Caki2 (cell line): ENCODE measurements around the gene TMEM225. TPM values are rescaled to one million over a fixed set of nuclear protein-coding genes. Genes with fewer than 3 reads are reported as not detected.
"Not testable (repeated sequence)": the region's sequence is repeated elsewhere in the genome, so short reads cannot be mapped to it uniquely, and the experiment has no call there.

Experiments used
- DNase-seq: peaks from one replicate; pipeline ENCODE4 v3.0.0-alpha.2; 2015; ENCODE audit warnings: low read depth
- in situ Hi-C: cut with HindIII; loops from 2 replicates; pipeline ENCODE4 v1.10.0; 2016; ENCODE audit warnings: low sequenced_read_pairs, low pct_unique_long_range_greater_than_20kb, mixed read lengths
- total RNA-seq: library from RNA; depleted of rRNA; stranded (reverse); fragments of >200 nt; shearing (Covaris generic); gene quantifications from 2 replicates; pipeline ENCODE4 v1.2.3, GENCODE V29; 2014; ENCODE audit warnings: low replicate concordance; rRNA removed

TMEM225 gene
- total RNA-seq: not detected in 2 replicates

GRCh38 chr11:123885570-123885969, at the start of gene TMEM225:
TMEM225 (minus strand) TSS chr11:123885670; CDS start chr11:123885425, 245 bp downstream.
- no peak for DNase-seq
- in situ Hi-C loops: no loop called here

GRCh38 chr11:123924027-123924426, 38.6 kb upstream of the TMEM225 start:
- no peak for DNase-seq
- in situ Hi-C loops: no loop called here

GRCh38 chr11:123920943-123921342, 35.5 kb upstream of the TMEM225 start:
- in situ Hi-C loops: no loop called here
- no peak for DNase-seq

- in situ Hi-C loops: no loop called here
- no peak for DNase-seq
Observed at GRCh38 chr11:123905826-123906225, 20.4 kb upstream of the TMEM225 start.

GRCh38 chr11:123904932-123905331, 19.5 kb upstream of the TMEM225 start:
- in situ Hi-C loops: no loop called here
- DNase-seq: no peak

GRCh38 chr11:123903932-123904331, 18.5 kb upstream of the TMEM225 start:
- in situ Hi-C loops: no loop called here
- no peak for DNase-seq

GRCh38 chr11:123901867-123902266, 16.4 kb upstream of the TMEM225 start, which contains the start of gene OR8D4:
OR8D4 (plus strand) TSS chr11:123902167; CDS start chr11:123906432, 4,265 bp downstream.
- no peak for DNase-seq
- in situ Hi-C loops: no loop called here

GRCh38 chr11:123899792-123900191, 14.3 kb upstream of the TMEM225 start:
- DNase-seq: no peak
- in situ Hi-C loops: no loop called here

- no peak for DNase-seq
- in situ Hi-C loops: no loop called here
Observed at GRCh38 chr11:123892031-123892430, 6.6 kb upstream of the TMEM225 start.

GRCh38 chr11:123880912-123881311, 4.6 kb downstream of the TMEM225 start:
- DNase-seq: no peak
- in situ Hi-C loops: no loop called here

- DNase-seq, in situ Hi-C loops: not testable (repeated sequence)
Observed at GRCh38 chr11:123867795-123868194, 17.7 kb downstream of the TMEM225 start.

GRCh38 chr11:123865293-123865692, 20.2 kb downstream of the TMEM225 start:
- DNase-seq, in situ Hi-C loops: not testable (repeated sequence)

GRCh38 chr11:123859731-123860130, 25.7 kb downstream of the TMEM225 start:
- in situ Hi-C loops: no loop called here
- no peak for DNase-seq

- DNase-seq: no peak
- in situ Hi-C loops: no loop called here
Observed at GRCh38 chr11:123856444-123856843, 29.0 kb downstream of the TMEM225 start.

- in situ Hi-C loops: no loop called here
Observed at GRCh38 chr11:123853038-123853437, 32.4 kb downstream of the TMEM225 start.

GRCh38 chr11:123852321-123852720, 33.1 kb downstream of the TMEM225 start:
- in situ Hi-C loops: no loop called here
- DNase-seq: no peak

More at GRCh38 chr11:123853038-123853437, 32.4 kb downstream of the TMEM225 start:
- DNase-seq: no peak

GRCh38 chr11:123851110-123851509, 34.4 kb downstream of the TMEM225 start:
- in situ Hi-C loops: no loop called here
- no peak for DNase-seq

- DNase-seq: no peak
- in situ Hi-C loops: no loop called here
Observed at GRCh38 chr11:123841174-123841573, 44.3 kb downstream of the TMEM225 start.

- in situ Hi-C loops: no loop called here
- DNase-seq: no peak
Observed at GRCh38 chr11:123839131-123839530, 46.3 kb downstream of the TMEM225 start.

- in situ Hi-C loops: no loop called here
- no peak for DNase-seq
Observed at GRCh38 chr11:123838659-123839058, 46.8 kb downstream of the TMEM225 start.

GRCh38 chr11:123838199-123838598, 47.3 kb downstream of the TMEM225 start:
- in situ Hi-C loops: no loop called here
- no peak for DNase-seq
